Measurements from ENCODE around the gene SPACA6.

DNA sequence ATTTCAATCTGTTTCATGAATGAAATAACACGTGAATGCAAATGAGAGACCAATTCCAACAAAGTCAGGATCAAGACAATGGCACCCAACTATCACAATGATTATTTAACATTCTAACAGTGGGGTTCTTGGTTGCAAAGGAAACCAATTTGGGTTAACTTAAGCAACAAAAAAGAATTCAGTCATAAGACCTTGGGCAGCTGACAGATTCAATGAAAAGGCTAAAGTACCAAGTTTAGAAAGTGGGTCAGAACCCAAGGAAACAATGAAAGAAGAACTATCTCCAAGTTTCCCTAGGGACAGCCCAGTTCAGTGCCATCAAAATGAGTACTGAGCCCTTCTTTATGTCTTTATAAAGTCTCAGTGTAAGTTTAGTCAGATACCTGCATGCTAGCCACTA, 29.0 kb upstream of the SPACA6 start:
- no peak for TF ChIP-seq CREB1 (CRISPR knock-in tag; IDR thresholded peaks at IDR 0.05)
- TF ChIP-seq, protein P1, sequence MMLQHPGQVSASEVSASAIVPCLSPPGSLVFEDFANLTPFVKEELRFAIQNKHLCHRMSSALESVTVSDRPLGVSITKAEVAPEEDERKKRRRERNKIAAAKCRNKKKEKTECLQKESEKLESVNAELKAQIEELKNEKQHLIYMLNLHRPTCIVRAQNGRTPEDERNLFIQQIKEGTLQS (CRISPR knock-in tag; conservative IDR thresholded peaks at IDR 0.05), result no peak
- TF ChIP-seq, protein P2, sequence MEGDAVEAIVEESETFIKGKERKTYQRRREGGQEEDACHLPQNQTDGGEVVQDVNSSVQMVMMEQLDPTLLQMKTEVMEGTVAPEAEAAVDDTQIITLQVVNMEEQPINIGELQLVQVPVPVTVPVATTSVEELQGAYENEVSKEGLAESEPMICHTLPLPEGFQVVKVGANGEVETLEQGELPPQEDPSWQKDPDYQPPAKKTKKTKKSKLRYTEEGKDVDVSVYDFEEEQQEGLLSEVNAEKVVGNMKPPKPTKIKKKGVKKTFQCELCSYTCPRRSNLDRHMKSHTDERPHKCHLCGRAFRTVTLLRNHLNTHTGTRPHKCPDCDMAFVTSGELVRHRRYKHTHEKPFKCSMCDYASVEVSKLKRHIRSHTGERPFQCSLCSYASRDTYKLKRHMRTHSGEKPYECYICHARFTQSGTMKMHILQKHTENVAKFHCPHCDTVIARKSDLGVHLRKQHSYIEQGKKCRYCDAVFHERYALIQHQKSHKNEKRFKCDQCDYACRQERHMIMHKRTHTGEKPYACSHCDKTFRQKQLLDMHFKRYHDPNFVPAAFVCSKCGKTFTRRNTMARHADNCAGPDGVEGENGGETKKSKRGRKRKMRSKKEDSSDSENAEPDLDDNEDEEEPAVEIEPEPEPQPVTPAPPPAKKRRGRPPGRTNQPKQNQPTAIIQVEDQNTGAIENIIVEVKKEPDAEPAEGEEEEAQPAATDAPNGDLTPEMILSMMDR (IDR thresholded peaks at IDR 0.05), result no peak
- TF ChIP-seq, protein P3, sequence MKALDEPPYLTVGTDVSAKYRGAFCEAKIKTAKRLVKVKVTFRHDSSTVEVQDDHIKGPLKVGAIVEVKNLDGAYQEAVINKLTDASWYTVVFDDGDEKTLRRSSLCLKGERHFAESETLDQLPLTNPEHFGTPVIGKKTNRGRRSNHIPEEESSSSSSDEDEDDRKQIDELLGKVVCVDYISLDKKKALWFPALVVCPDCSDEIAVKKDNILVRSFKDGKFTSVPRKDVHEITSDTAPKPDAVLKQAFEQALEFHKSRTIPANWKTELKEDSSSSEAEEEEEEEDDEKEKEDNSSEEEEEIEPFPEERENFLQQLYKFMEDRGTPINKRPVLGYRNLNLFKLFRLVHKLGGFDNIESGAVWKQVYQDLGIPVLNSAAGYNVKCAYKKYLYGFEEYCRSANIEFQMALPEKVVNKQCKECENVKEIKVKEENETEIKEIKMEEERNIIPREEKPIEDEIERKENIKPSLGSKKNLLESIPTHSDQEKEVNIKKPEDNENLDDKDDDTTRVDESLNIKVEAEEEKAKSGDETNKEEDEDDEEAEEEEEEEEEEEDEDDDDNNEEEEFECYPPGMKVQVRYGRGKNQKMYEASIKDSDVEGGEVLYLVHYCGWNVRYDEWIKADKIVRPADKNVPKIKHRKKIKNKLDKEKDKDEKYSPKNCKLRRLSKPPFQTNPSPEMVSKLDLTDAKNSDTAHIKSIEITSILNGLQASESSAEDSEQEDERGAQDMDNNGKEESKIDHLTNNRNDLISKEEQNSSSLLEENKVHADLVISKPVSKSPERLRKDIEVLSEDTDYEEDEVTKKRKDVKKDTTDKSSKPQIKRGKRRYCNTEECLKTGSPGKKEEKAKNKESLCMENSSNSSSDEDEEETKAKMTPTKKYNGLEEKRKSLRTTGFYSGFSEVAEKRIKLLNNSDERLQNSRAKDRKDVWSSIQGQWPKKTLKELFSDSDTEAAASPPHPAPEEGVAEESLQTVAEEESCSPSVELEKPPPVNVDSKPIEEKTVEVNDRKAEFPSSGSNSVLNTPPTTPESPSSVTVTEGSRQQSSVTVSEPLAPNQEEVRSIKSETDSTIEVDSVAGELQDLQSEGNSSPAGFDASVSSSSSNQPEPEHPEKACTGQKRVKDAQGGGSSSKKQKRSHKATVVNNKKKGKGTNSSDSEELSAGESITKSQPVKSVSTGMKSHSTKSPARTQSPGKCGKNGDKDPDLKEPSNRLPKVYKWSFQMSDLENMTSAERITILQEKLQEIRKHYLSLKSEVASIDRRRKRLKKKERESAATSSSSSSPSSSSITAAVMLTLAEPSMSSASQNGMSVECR (CRISPR knock-in tag; IDR thresholded peaks at IDR 0.05; ENCODE audit: borderline replicate concordance), result no peak

All from WTC11 (cell line).